GM21515 (cell line): ENCODE data around the gene GPLD1.

ENCODE experiments used
- ATAC-seq: cut with Tn5 transposase; IDR thresholded peaks from one replicate; pipeline ENCODE4 v1.9.1; 2021; ENCODE audit not compliant: unreplicated experiment

GPLD1 gene

DNA sequence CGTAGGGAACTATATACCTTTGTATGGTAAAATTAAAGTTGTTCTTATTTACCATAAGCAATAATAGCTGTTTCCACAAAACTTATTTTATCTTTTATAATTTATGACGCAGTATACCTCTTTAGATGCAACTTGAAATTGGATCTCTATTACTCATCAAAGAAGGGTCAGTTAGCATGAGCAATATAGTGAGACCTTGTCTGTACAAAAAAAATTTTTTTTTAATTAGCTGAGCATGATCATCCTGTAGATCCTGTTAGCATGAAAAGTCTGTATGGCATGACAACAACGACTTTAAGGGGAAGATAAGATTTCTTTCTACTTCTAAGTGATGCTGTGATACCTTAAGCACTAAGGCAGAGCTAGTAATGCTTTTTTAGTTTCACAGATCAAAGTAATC, 11.3 kb upstream of the GPLD1 start:
- no peak for ATAC-seq

GRCh38 chr6:24497254-24497970, 8.0 kb upstream of the GPLD1 start:
- no peak for ATAC-seq

GRCh38 chr6:24494821-24495795, 5.7 kb upstream of the GPLD1 start, which contains the start of gene ALDH5A1:
TSS of gene ALDH5A1 (plus strand) at chr6:24494969. CDS start at chr6:24494997, 28 bp downstream.
- ATAC-seq = peak; percentile 75

GRCh38 chr6:24493945-24494820, 4.8 kb upstream of the GPLD1 start:
- peak; percentile 4 for ATAC-seq

GRCh38 chr6:24492475-24492874, 3.1 kb upstream of the GPLD1 start:
- ATAC-seq = no peak

DNA sequence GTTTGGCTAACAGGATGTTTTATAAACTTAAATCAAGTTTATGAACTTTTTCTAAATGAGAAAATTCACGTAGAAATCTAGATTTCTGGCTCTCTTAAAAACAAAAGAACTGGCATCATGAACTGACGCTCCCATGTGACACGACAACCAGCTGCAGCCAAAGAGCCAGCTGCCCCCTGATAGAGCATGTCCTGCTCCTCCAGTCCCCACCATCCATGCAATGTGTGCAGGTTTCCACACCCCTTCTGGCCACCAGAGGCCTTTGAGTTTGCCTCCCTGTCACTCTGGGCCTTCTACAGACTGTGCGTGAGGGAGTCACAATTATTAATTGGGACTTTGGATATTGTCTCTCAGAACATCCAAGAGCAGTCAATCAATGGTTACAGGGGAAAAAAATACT, 1.6 kb upstream of the GPLD1 start:
- no peak for ATAC-seq

DNA sequence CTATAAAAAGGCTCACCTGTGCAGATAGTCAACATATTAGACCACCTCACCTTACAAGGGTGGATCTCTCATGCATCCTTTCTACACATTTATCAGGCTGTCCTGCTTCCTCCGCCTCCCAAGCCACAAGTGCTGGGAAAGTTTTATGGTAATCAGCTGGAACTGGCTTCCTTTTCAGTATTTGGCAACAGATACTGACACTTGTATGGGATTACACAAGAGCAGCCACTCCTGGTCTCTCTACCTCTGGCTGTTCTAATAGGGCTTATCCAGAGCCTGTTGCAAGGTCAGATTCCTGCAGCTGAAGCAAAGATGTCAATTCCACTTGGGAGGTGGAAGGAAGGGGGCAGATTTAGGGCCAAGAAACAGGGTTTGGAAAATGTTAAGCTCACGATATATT, 503 bp upstream of the GPLD1 start:
- ATAC-seq = no peak

DNA sequence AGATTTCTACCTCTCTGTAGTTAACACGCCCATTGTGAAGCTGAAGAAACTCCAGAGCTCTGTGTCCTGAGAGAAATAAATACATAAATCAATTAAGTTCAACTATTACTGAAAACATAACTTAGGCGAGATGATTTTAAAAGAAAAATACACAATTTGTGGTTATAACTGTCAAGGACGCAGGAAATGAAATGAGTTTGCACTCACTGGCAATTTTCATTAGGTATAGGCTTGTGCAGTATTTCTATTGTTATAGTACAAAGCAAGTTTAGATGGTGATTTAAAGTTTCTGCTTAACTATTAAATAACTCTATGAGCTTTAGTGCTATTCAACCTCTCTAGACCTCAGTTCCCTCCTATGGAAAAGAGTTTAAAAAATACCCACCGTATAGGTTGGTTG, 3.3 kb downstream of the GPLD1 start:
- no peak for ATAC-seq

- ATAC-seq = no peak
Measured at GRCh38 chr6:24484657-24485323, 4.6 kb downstream of the GPLD1 start.

- ATAC-seq = no peak
Measured at GRCh38 chr6:24481449-24481848, 7.9 kb downstream of the GPLD1 start.

DNA sequence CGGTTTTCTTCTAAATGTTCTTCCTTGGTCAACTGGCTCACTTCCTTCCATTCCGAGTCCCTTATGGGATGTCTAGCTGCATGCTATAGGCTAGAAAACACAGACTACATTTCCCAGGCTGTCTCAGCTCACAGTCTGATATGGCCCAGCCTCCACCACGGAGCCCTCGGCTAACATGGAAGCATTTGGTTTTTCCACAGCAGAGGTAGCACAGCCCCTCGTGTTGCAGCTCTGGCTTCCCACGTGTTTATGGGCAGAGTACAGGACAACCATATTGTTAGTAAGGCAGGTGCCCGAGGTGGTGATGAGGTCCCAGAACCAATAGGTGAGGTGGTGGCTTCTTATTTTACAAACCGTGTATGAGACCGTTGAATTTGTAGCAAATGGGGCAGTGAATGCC, 8.7 kb downstream of the GPLD1 start:
- no peak for ATAC-seq

GRCh38 chr6:24478903-24479302, 10.5 kb downstream of the GPLD1 start:
- ATAC-seq = no peak

DNA sequence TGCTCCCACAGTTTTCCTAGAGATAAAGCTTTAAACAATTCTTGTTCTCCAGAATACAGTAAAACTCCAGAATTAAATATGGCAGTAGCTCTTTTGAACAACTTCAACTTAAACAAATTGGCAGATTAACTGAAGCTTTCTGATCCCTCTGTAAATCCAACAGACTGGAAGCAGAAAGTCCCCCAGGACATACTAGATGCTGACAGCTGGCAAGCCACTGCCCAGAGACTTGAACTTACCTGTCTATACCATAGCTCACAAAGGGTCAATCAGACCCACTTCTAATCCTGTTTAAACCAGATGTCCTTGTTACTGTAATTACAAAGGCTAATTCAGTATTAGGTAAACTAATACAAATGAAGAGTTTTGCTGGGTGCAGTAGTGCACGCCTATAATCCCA, 12.3 kb downstream of the GPLD1 start:
- ATAC-seq = no peak

DNA sequence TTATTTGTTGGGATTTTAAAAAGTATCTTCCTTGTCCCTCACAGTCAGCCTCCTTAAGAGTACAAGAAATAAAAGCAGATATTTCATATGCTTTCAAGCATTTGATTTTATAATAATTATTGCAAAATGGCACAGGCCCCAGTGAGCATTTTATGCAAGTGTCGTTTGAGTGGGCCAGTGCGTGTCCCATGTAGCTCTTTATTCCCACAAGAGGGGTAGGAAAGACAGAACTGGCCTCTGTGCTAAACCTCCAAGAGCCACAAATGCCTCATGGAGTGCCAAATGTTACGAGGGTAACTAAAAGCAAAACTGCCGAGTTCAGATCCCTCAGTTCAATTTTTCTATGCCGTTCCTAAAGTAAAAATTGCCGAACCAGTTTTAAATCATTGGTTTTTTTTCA, 12.7 kb downstream of the GPLD1 start:
- ATAC-seq = no peak

GRCh38 chr6:24472181-24472580, 17.2 kb downstream of the GPLD1 start:
- ATAC-seq = no peak

DNA sequence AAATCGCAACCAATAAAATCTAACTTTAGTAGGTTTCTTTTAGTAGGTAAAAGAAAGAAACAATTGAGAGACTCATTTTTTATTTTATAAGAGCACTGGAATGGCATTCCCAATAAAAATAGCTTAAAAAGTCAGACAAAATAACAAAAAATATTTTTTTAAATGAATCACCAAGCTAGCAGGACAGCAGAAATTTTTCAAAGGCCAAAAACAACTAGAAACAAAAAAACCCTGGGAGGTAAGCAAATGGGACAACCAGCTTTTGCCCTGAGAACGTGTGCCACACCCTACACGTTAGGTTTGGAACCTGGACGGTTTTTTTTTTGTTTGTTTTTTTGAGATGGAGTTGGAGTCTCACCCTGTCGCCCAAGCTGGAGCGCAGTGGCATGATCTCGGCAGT, 19.6 kb downstream of the GPLD1 start:
- no peak for ATAC-seq

DNA sequence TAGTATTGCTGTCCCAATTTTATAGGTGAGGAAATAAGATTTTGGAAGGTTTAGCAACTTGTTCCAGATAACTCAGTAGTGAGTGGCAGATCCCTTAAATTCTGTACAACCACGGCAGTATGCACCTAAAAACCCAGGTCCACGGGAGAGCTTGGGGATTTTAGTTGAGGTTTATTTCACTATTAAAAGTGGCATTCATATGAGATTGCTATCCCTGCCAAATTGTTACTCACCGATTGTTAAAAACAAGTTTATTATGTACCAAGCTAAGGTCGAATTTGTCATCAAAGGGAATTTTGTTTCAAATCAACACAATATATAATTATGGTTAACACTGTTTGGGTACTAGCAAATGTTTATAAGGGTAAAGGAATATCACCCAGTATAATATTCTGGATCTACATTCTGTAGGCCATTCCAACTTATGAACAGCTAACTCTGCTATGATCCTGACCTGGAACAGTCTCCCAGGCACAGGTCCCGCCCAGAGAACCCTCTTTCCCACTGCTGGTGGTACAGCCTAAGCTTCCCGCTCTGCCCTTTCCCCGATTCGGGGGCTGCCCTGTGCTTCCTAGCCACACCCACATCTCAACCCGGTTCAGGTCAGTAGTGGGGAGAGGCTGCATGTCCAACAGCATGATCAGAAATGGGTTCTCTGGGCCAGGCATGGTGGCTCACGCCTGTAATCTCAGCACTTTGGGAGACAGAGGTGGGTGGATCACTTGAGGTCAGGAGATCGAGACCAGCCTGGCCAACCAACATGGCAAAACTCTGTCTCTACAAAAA, 24.9 kb downstream of the GPLD1 start:
- ATAC-seq = no peak

- no peak for ATAC-seq
Measured at GRCh38 chr6:24460966-24461365, 28.4 kb downstream of the GPLD1 start.

DNA sequence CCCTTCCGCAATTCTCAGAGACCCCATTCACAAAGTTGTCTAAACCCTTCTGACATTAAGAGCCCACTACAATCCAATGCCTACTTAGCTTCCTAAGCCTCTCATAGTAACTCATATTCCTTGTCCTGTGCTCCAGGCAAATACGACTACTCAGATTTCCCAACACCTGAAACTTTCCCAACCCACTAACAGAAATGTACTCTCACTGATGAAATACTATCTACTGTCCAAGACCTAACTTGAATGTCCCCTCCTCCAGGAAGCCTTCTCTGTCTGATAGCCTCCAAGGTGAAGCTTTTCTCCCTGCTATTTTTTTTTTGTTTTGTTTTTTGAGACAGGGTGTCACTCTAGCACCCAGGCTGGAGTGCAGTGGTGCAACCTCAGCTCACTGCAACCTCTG, 30.4 kb downstream of the GPLD1 start:
- no peak for ATAC-seq

DNA sequence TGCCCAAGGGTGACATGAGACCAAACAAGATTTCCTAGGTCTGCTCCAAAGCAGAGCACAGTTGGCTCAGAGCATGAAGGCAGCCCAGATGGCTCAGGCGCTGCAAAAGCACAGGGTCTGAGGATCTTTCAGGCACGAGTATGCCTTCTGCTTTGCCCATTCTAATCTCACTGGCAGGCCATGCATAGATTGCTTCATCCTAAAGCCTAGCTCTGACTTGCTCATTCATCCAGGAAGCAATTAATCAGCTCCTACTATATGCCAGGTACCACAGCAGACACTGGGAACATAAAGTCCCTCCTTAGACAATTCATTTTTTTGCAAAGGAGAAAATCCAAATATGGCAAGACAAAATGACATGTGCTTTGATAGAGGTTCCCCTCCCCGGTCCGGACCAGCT, 31.2 kb downstream of the GPLD1 start:
- ATAC-seq = no peak
